OCI-LY3 (cell line): Measurements from ENCODE around the gene CSRP3.

Experiments
- H2AFZ ChIP-seq: fragments of 200-600, 300-600 bp; shearing (Covaris generic); 2 replicates; pipeline ENCODE4 v1.6.0; 2014; ENCODE audit warnings: antibody characterized with exemption, low read depth, low read length
- H3K27ac ChIP-seq: fragments of 200-600, 300-600 bp; sonication (generic); 2 replicates; pipeline ENCODE4 v1.5.1; 2014; ENCODE audit warnings: mild to moderate bottlenecking, low read length, moderate library complexity, mixed read lengths
- H3K27me3 ChIP-seq: fragments of 200-600, 300-600 bp; sonication (generic); 2 replicates; pipeline ENCODE4 v1.6.1; 2014; ENCODE audit warnings: low read depth, low read length, mixed read lengths
- H3K36me3 ChIP-seq: fragments of 200-600, 300-600 bp; sonication (generic); replicated peaks from 2 replicates; pipeline ENCODE3; 2014; ENCODE audit warnings: low read depth, low read length, mixed read lengths
- H3K4me1 ChIP-seq: fragments of 300-600, 200-600 bp; sonication (generic); 2 replicates; pipeline ENCODE4 v1.6.1; 2014; ENCODE audit warnings: low read length, mixed read lengths
- H3K4me2 ChIP-seq: fragments of 200-600, 300-600 bp; sonication (generic); 2 replicates; pipeline ENCODE4 v1.6.1; 2014; ENCODE audit warnings: low read length, mixed read lengths
- H3K4me3 ChIP-seq: fragments of 300-600, 200-600 bp; sonication (generic); 2 replicates; pipeline ENCODE4 v1.5.1; 2014; ENCODE audit warnings: antibody characterized with exemption, mild to moderate bottlenecking, low read length, moderate library complexity
- H3K79me2 ChIP-seq: fragments of 300-600, 200-600 bp; shearing (Covaris generic); 2 replicates; pipeline ENCODE4 v1.6.1; 2014; ENCODE audit warnings: mild to moderate bottlenecking, low read length, mixed read lengths
- H3K9ac ChIP-seq: fragments of 300-600, 200-600 bp; shearing (Covaris generic); 2 replicates; pipeline ENCODE4 v1.6.0; 2014; ENCODE audit warnings: mild to moderate bottlenecking, low read length, moderate library complexity
- H3K9me3 ChIP-seq: fragments of 200-600, 300-600 bp; shearing (Covaris generic); 2 replicates; pipeline ENCODE4 v1.6.1; 2014; ENCODE audit warnings: low read length, mixed read lengths; ENCODE audit not compliant: insufficient read depth
- H4K20me1 ChIP-seq: fragments of 200-600, 300-600 bp; sonication (generic); 2 replicates; pipeline ENCODE4 v1.6.1; 2016; ENCODE audit warnings: low read length, mixed read lengths; ENCODE audit not compliant: insufficient read depth
- EZH2phosphoT487 ChIP-seq: fragments of 200-600 bp; shearing (Covaris generic); IDR thresholded peaks from 2 replicates; pipeline ENCODE4 v1.6.1; 2018; ENCODE audit warnings: antibody characterized with exemption, mixed run types, low read depth
- TF ChIP-seq, protein P1 (sequence below): fragments of 200-600, 300-600 bp; sonication (generic); IDR thresholded peaks from 2 replicates; pipeline ENCODE4 v1.5.1; 2014; ENCODE audit warnings: antibody characterized with exemption, low read length, low read depth

CSRP3 gene

DNA sequence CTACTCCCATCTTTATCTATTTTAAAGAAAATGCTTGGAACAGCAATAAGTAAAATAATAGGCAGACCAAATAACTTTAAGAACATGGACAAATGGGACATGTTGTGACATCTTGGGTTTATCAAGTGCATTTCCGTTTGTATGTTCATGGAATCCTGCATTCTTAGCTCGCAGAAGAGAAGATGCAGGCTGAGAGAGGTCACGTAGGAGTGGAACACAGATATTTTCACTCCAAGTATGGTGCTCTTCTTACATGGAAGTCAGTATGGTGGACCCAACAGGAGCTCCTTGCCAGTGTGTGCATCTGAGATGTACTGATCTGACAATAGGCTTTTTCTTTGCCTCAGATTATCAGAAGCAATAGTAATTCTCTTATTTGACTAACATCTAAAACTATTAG lies 37.3 kb upstream of the CSRP3 start:
- Histone ChIP-seq H3K79me2 (peaks cover 28% of the 10 kb centered on the region), H4K20me1 (no peaks in the 10 kb centered on the region), H3K27ac (no peak overlapping the region), H3K4me1 (peaks cover 36% of the 10 kb centered on the region), H3K36me3 (peaks cover 48% of the 10 kb centered on the region), H3K27me3 (no peaks in the 10 kb centered on the region), H3K9me3 (no peaks in the 10 kb centered on the region), H3K4me2 (peak overlapping the region; percentile 71), H3K4me3 (peak overlapping the region; percentile 91), H3K9ac (peak overlapping the region; percentile 94), H2AFZ (no peak overlapping the region)
- no peak for TF ChIP-seq EZH2phosphoT487
- TF ChIP-seq, protein P1, sequence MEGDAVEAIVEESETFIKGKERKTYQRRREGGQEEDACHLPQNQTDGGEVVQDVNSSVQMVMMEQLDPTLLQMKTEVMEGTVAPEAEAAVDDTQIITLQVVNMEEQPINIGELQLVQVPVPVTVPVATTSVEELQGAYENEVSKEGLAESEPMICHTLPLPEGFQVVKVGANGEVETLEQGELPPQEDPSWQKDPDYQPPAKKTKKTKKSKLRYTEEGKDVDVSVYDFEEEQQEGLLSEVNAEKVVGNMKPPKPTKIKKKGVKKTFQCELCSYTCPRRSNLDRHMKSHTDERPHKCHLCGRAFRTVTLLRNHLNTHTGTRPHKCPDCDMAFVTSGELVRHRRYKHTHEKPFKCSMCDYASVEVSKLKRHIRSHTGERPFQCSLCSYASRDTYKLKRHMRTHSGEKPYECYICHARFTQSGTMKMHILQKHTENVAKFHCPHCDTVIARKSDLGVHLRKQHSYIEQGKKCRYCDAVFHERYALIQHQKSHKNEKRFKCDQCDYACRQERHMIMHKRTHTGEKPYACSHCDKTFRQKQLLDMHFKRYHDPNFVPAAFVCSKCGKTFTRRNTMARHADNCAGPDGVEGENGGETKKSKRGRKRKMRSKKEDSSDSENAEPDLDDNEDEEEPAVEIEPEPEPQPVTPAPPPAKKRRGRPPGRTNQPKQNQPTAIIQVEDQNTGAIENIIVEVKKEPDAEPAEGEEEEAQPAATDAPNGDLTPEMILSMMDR = no peak

DNA sequence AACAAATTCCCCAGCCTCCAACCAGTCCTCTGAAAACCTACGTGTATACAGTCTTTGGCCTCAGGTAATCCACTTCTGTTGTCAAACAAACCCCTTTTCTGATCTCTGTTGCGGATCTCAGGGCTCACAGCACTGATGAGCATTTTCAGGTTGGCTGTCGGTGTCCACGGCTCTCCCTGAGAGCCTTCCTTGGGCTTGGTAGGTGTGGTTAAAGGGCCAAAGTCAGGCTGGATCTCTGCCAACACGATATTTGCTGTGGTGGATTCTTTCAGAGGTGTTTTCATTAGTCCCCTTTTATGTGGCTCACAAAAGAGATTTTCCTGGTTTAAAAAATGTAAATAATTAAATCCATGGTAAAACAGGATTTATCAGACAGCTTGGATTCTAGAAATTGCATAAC lies 36.0 kb upstream of the CSRP3 start:
- Histone ChIP-seq H3K27ac (no peak overlapping the region), H3K36me3 (peaks cover 53% of the 10 kb centered on the region), H3K79me2 (peaks cover 28% of the 10 kb centered on the region), H3K4me1 (peaks cover 23% of the 10 kb centered on the region), H3K27me3 (no peaks in the 10 kb centered on the region), H3K4me3 (no peak overlapping the region), H3K9me3 (no peaks in the 10 kb centered on the region), H4K20me1 (no peaks in the 10 kb centered on the region), H2AFZ (no peak overlapping the region), H3K9ac (no peak overlapping the region), H3K4me2 (no peak overlapping the region)
- TF ChIP-seq, protein P1 = no peak
- TF ChIP-seq EZH2phosphoT487 = no peak

DNA sequence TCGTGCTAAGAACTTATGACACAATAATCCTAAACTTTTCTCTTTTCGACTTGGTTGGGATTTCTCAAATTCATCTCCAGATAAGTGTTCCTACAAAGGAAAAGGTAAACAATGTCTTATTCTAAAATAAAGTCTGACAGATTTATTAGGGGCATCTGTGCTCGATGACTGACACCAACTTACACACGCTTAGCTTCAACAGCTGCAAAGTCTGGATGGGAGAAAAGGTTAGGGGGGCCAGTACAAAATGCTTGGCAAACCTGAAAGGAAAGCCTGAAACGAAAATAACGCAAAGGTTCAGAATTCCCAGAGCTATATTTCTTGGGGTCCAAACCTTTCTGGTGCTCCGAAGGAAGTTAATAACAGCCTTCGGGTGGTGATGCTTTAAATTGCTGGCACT lies 35.6 kb upstream of the CSRP3 start:
- Histone ChIP-seq H3K79me2 (peaks cover 28% of the 10 kb centered on the region), H3K9me3 (no peaks in the 10 kb centered on the region), H2AFZ (no peak overlapping the region), H3K27ac (no peak overlapping the region), H3K36me3 (peaks cover 57% of the 10 kb centered on the region), H3K4me2 (no peak overlapping the region), H3K4me3 (no peak overlapping the region), H3K4me1 (peaks cover 19% of the 10 kb centered on the region), H3K9ac (no peak overlapping the region), H3K27me3 (no peaks in the 10 kb centered on the region), H4K20me1 (no peaks in the 10 kb centered on the region)
- TF ChIP-seq EZH2phosphoT487 = no peak
- TF ChIP-seq, protein P1 = no peak

DNA sequence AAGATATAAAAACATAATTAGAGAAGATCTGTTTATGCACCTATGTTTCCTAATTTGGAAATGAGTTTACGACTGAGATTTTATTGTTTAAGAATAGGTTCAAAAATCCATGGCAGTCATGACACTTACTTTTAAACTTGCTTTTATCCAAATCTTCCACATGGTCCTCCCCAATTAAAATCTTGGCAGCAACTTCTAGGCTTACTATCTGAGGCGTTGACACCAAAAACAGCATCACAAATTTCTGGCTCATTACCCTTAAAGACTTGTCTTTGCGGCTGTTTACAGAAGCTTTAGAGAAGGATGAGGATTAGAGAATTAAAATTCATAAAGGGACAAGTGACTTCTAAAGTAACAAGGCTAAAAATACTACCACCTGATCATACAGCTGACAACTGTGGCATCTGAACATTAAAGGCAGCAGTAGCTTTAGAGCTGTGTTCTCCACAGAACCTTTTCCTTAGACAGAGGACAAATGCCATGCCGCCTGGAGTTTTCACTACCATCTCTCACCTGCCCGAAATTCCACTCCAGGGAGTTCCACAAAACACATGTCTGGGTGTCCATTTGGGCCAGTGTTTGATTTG lies 32.5 kb upstream of the CSRP3 start:
- no peak overlapping the region for H3K4me3 ChIP-seq
- H3K36me3 ChIP-seq = peaks cover 79% of the 10 kb centered on the region
- H2AFZ ChIP-seq = no peak overlapping the region
- no peak for TF ChIP-seq EZH2phosphoT487
- TF ChIP-seq, protein P1 = no peak
- H3K27me3 ChIP-seq = no peaks in the 10 kb centered on the region
- peaks cover 10% of the 10 kb centered on the region for H3K4me1 ChIP-seq
- no peak overlapping the region for H3K27ac ChIP-seq
- H3K79me2 ChIP-seq = peaks cover 16% of the 10 kb centered on the region
- no peak overlapping the region for H3K9ac ChIP-seq
- no peaks in the 10 kb centered on the region for H4K20me1 ChIP-seq
- no peaks in the 10 kb centered on the region for H3K9me3 ChIP-seq
- no peak overlapping the region for H3K4me2 ChIP-seq
